Stimulated activated CD8-positive, alpha-beta memory T cell treated with anti-CD3 and anti-CD28 coated beads, Interleukin-12 subunit alpha, Interleukin-12 subunit beta, amount 100 ng/mL, for 24 hours (primary cell): ENCODE results near the gene TCERG1L.
"Not testable (repeated sequence)": the region's sequence is repeated elsewhere in the genome, so short reads cannot be mapped to it uniquely, and the experiment has no call there.

ENCODE experiments used
- DNase-seq: peaks from one replicate; pipeline ENCODE4 v3.0.0-alpha.2; 2020; ENCODE audit errors: extremely low read depth

TCERG1L gene

GRCh38 chr10:131145756-131146155 is 165.8 kb downstream of the TCERG1L start:
- no peak for DNase-seq

DNA sequence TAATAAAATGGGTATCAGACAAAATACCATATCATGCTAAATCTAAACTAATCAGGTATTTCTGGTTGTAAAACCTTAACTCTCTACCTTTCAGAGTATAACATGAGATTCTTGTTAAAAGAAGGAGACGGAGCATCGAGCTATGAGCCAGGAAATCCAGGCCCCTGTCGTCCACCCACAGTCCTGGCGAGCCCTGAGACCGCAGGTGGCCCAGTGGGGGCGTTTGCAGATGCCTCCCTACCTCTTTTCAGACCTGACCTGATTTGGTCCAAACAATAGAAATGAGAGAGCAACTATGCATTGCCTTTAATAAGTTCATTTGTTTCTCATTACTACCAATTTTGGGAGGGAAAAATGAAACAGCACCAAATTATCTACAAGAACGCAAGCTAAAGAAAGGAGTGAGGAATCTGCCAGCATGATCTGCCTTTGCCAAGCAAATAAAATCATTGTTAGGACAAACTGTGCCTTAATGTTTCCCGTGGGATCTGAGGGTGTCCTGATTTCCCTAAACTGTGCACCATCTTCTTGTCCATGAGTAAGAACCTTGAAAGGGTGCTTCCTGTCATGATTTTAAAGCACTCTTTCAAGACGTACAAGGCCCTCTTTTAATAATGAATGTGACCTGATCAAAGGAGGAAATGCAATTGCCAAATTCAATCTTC is 166.7 kb downstream of the TCERG1L start:
- no peak for DNase-seq

DNA sequence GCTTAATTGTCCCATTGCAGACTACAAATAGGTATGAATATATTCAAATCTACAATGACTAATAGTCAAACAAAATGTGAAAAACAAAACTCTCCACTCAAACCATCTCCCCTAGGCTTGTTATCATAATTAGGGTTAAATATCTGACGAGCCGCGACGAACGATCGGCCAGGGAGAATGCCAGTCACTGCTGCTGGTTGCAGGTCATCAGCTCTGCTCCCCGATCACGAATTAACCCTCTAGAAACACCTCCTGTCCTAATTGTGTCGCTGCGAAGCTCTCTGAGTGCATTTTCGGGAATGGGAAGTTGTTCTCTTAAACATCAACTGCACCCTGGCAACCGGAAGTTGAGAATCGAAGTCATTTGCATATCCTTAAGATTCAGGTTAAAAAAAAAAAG is 167.3 kb downstream of the TCERG1L start:
- no peak for DNase-seq

- DNase-seq: no peak
Observed at GRCh38 chr10:131143425-131144165, 167.9 kb downstream of the TCERG1L start.

DNA sequence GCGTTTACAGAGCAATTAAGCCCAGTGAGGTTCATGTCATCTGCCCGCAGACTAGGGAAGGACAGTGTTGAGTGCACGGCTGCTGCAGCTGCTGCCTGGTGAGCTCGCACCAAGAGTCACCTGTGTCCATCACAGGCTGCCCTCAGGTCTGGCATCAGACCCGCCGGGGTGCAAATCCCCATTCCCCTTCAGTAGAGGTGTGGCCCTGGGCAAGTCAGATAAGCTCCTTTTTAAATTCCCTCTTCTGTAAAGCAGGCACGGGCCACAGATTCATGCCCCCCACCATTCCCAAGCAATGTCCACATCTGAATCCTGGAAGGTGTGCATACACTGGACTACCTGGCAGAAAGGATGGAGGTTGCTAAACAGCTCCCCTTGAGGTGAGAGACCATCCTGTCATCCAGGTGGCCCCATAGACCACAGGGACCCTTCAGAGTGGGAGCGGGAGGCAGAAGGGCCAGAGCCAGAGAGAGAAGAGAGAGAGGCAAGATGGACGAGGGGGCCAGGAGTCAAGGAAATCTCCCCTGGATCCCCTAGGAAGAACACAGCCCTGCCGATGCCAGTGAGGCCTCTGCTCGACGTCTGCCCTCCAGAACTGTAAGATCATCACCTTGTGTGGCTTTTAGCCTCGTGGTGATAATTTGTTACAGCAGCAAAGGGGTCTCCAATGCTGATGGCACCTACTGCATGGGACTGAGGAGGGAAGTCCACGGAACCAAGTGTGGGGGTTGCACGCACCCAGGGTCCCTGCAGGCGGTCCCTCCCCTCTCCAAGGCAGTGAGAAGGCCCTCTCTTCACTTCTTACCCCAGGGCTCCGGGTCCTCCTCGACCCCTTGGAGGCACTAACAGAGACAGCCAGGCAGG is 168.8 kb downstream of the TCERG1L start:
- DNase-seq: no peak

DNA sequence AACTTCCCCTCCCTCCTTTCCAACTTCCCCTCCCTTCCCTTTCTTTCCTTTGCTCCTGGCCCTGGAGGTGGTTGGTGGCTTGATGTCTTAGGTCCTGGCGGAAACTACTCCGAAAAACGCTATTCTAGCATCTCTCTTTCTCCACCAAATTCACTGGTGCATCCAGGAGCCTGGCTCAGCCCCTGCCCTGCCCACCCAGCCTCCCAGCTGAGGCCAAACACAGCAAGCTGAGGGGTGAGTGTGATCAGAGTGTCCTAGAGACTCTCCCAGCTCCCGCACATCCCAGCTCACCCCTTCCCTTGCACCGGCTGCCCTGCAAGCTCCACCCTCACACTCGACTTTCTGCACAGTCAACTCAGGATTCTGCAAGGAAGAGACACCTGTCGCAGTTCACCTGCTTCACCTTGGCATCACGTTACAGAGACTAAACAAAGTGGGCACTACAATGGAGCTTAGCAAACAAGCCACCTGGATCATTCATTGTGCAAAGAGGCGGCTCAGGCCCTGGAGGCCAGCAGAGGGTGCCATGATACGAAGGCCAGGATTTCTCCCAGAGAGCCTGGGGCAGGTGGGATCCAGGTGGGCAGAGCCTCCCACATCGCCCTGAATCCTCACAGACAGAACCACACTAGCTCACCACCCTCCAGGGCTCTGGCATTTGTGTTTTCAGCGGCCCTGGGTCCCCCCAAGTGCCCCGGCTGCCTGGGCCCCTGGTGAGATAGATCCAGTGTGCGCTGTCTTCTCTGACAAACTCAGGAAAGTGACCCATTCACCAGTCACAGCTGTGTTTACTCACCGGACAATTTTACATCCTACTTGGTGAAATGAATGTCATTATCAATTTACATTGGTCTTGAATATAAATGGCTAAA is 169.6 kb downstream of the TCERG1L start:
- DNase-seq: no peak

GRCh38 chr10:131141207-131141606 is 170.3 kb downstream of the TCERG1L start:
- no peak for DNase-seq

GRCh38 chr10:131140606-131141005 is 170.9 kb downstream of the TCERG1L start:
- no peak for DNase-seq

- DNase-seq: no peak
Observed at GRCh38 chr10:131137223-131137622, 174.3 kb downstream of the TCERG1L start.

DNA sequence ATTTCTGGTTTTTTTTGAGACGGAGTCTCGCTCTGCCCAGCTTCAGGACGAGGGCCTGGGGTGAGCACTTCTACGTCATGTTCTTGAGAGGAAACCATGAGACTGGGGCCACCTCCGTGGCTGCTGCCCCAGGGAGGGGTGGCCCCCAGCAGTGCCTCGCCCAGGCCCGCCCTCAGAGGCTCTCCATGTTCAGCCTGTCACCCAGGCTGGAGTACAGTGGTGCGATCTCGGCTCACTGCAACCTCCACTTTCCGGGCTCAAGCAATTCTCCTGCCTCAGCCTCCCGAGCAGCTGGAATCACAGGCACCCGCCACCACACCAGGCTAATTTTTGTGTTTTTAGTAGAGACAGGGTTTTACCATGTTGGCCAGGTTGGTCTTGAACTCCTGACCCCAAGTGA is 175.2 kb downstream of the TCERG1L start:
- not testable (repeated sequence) for DNase-seq

- DNase-seq: no peak
Observed at GRCh38 chr10:131135716-131136115, 175.8 kb downstream of the TCERG1L start.

DNA sequence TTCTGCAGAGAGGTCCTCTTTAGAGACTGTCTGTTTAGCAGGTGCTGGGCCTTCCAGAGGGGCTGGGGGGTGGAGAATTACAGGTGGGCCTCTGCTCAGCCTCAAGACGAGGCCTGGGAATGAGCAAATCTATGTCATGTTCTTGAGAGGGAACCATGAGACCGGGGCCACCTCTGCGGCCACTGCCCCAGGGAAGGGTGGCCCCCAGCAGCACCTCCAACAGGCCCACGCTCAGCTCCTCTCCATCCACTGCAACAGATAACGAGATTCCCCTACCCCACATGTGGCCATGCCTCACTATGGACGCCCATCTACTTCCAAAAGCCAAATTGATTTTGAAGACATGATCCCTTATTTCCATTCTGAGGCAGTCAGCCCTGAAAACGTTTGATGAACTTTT is 176.9 kb downstream of the TCERG1L start:
- no peak for DNase-seq

DNA sequence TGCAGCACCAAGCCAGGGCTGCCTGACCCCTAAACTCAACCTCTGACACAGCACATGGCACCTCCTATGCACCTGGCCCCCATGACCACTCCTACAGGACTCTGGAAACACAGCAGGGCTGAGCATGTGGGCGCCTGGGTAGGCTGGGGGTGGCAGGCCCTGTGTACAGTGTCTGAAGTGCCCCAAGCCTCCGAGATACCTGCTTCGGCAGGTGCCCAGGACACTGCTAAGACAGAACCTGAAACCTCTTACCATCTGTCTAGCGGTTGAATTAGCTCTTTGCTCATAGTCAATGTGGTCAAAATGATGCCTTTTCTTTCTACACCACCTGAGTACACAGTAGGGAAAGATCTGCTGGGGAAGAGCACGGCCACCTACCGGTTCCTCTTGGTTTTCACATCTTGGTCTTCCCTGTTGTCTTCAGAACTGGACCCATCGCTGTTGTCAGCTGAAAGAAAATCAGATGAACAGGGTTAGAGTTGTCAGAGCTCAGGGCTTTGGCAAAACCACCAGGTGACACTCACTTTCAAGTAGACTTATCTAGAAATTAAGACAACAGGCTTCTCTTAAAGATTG is 177.4 kb downstream of the TCERG1L start:
- no peak for DNase-seq

GRCh38 chr10:131132681-131133080 is 178.8 kb downstream of the TCERG1L start:
- DNase-seq: no peak

DNA sequence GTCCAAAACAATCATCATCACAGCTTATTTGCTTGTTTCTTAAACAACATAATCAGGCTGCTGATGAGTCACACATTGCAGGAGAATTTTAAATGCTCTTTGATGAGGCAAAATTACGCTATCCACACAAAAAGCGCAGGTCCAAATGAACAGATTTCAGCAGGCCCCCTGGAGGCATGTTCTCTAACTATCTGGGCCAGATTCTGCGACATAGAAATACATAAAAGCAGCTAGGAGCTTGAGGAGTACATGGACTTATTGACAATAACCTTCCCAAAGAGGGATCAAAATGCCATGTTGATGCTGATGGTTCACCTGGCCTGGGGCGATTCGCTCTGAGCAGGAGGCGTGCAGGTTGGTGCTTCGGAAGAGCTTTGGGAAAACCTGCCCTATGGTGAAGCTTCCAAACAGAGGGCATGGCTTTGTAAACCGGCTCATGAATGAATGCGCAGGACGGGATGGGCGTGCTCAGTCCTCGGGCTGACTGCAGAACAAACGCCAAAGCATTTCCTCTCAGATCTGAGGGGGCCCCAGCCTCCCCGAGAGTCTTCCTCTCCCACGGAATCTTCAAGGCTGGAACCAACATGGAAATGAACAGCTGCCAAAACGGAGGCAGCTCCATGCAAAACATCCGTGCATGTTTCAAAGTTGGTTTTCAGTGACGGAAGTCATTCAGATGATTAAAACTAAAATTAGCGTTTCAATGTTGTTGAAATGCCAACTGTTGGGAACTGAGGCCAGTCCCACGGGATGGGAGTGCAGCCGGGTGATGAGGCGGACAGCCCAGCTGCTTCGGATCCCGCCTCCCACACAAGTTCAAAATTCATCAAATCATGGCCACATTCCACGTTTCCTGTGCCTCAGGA is 179.6 kb downstream of the TCERG1L start:
- DNase-seq: no peak

DNA sequence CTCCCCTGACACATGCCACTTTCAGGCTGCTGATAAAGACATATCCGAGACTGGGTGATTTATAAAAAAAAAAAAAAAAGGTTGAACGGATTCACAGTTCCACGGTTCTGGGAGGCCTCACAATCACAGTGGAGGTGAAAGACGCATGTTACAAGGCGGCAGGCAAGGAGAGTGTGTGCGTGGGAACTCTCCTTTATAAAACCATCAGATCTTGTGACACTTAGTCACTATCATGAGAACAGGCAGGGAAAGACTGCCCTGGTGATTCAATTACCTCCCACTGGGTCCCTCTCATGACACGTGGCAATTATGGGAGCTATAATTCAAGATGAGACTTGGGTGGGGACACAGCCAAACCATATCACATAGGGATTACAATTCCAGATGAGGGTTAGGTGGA is 181.5 kb downstream of the TCERG1L start:
- DNase-seq: no peak

- DNase-seq: no peak
Observed at GRCh38 chr10:131129544-131129943, 182.0 kb downstream of the TCERG1L start.

GRCh38 chr10:131128731-131129130 is 182.8 kb downstream of the TCERG1L start:
- no peak for DNase-seq

DNA sequence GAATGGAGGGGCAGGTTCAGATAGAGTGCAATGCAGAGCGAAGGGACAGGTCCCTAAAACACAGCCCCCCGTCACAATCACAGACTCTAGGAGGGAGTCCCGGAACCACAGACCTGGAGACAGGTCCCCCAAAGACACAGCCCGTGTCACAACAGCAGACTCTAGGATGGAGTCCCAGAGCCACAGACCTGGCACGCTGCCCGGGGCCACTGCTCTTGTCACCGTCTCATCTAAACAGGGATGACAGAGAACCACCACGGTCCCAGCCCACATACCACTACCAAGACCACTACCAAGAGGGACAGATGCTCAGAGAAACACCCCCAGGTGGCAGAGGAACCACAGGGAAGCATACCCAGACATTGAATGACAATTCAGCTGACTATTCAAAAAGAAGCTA is 183.9 kb downstream of the TCERG1L start:
- no peak for DNase-seq

DNA sequence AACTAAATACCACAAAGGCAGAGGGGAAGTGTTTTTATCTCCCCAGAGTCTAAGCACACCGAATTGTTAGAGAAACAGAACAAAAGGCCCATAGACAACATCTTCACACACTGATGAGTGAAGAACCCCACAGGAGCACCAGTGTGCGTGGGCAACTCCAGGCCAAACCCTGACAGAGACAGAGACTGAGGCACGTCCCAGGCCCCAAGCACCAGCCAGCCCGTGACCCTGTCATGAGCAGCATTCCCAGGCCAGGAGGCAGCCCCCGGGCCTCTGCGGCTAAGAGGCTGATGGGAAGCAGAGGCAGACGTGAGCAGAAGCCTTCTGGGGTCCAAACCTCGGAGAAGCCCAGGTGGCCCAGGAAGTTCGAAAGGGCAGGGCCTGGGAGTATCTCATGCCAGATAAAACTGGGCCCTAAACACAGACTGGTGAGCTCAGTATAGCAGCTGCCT is 184.4 kb downstream of the TCERG1L start:
- DNase-seq: no peak
